Retina (tissue), 1 donor: ENCODE data around the gene CDH2.

Experiments
- DNase-seq: peaks from one replicate; pipeline ENCODE4 v3.0.0-alpha.2; 2016

The CDH2 gene

DNA sequence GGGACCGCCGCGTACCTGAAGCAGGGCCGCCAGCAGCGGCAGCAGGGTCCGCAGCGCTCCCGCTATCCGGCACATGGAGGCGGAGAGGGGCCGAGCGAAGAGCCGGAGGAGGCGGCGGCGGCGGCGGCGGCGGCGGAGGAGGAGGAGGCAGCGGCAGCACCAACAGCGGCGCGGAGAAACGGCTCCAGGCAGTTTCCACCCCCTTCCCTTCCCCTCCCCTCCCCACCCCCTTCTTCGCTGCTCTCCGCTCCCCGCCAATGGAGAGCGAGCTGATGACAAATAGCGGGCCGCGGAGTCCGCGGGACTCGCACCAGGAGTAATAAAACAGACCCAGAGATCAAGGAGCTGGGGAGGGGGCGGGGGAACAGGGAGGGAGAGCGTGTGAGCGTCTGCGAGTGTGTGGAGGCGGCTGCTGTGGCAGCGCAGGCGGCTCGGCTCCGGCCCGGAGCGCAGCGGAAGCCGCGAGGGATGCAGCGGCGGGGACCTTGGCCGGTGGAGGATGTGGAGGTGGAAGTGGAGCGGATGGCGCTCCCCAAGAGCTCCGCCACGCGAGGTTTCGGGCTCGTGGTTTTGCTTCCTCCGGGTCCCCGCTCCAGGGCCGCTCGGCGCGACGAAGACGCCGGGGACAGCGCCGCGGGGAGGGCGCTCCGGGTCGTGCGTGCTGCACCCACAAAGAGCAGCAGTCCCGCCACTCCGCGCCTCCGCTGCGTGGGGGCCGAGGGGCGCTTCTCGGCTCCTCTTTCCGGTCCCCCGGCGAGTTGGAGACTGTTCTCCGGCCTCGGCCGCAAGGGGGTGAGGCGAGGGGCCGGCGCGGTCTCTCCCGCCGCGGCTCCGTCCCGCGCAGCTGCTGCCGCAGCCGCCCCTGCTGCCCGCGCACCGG is at the start of gene CDH2:
Gene CDH2 (minus strand): TSS at position 183 of the 880 bp plus-strand sequence. CDS start 108 bp downstream, at position 75.
- peak; percentile 94 for DNase-seq

DNA sequence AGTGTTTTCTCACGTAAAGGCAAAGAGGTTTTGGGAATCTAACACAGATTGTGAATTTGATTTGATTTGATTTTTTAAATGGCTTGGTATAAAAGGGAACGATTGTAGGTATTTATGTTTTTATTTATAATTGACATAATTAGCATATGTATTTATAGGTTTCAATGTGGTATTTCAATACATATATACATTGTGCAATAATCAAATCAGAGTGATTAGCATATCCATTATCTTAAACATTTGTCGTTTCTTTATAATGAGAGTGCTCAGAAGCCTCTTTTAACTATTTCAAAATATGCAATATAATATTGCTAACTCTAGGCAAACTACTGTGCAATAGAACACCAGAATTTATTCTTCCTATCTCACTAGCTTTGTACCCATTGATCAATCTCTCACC is 35.1 kb upstream of the CDH2 start:
- DNase-seq: no peak

GRCh38 chr18:28208712-28209265 is 31.9 kb upstream of the CDH2 start:
- DNase-seq: no peak

- no peak for DNase-seq
Measured at GRCh38 chr18:28208268-28208667, 31.3 kb upstream of the CDH2 start.

DNA sequence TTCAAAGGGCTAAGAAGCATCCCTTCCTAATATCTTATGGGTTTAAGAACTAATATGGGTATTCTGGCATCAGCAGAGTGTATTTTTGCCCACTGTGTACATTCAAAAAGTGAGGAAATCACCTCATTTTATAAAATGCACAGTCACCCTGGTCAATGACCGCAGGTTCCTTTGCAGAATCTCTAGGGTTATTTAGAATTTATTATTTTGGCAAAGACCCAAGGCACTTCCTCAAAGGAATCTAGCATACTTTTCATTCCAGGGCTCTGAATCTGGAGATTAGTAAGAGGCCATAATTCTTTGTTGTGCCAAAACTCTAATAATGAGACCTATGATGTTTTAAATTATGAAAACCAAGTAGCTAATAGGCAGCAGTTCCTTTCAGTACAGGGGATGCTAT is 27.2 kb upstream of the CDH2 start:
- DNase-seq: no peak

GRCh38 chr18:28201056-28201455 is 24.1 kb upstream of the CDH2 start:
- no peak for DNase-seq

DNA sequence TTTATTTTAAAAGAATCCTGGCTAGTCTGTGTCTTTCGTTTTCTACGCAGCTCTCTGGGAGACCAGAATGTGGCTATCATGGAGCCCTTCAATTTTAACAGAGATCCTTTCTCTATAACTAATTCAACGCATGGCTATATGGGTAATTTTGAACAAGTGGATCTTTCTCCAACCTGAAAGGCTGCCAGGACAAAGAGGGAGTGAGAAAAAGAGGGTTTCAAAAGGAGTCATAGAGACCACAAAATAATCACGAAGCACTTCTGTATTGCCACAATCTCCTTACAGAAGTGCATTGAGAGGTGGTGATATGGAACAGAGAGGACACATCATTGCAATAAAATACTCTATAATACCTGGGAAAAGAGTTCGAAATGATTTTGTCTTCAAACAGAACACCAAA is 21.7 kb upstream of the CDH2 start:
- DNase-seq: no peak

GRCh38 chr18:28193177-28193778 is 16.3 kb upstream of the CDH2 start:
- no peak for DNase-seq

DNA sequence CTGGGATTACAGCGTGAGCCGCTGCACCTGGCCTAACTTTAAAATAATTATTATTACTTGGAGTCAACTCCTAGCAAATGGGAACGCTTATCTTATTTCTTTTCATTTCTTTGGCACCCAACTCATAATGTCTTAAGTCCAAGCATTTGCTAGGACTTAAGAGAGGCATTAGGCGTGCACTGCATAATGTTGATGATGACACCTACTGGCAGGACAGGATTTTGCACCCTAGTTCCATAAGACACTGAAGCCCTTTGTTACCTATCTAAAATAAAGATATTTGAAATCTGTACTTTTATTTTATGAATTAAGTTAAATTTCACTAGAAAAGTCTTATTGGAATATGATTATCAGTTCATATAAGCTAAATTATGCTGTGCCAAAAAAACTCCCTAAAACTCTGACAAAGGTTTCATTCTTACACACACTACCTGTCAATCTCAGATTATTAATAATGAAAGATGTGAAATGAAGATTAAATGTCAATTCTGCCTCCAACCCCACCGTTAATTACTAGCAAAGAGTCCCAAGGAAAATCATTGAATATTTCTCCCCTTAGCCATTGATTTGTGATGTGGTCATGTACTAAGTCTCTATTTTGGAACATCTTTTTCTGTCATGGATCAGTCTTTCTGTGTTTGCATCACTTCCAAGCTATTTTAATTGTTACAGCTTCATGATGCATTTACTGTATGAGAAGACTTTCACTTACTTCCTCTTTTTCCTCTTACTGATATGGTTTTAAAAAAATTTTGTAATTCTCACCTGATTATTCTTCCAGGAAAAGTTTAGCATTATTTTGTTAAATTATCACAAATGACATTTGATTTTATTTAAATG is 12.7 kb upstream of the CDH2 start:
- DNase-seq: no peak

DNA sequence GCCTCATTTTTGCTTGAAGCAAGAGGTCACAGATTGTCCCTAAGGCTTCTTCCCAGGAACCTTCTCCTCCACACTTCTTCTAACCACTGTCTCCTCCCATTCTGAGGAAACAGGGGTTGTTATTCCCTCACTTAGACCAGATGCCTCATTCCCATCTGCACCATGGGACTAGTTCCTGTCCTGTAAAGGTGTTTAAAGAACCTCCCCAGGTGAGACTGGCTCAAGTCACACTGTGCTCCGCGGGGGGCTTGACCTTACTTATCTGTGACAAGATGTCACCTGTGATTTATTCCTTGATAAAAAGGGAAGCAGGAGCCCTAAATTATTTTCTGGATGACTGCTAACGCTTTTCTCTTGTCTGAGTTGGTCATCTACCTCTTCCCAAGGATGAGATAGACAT is 8.2 kb upstream of the CDH2 start:
- DNase-seq: no peak

DNA sequence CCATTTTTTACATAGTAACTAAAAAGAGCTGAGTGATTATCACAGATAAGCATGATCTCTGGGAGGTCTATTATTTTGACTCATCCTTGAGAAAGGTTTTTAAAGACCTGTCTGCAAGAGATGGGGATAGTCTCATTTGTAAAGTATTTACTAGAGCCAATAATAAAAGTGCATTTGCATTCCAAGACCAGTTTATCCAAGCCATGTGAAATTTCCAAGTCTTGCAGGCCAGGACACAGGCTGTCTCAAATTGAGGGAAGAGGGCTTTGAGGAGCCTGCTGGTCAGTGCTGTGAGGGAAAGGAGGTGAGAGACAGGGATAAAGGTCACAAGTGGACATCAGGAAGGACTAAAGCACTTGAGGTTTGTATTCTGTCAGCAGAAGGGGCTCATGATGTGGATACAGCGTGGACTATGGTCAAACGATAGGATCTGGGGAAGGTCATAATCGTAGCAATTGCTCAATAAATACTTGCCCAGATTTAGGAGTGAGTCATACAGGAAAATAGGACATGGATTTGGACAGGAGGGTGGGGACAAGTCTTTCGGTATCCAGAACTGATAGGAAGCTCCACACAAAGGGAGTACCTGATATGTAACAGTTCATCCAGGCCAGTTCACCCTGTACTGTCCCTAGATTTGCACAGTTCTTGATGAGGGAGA is 6.6 kb upstream of the CDH2 start:
- no peak for DNase-seq

GRCh38 chr18:28181616-28182015 is 4.7 kb upstream of the CDH2 start:
- no peak for DNase-seq

GRCh38 chr18:28178720-28179119 is 1.8 kb upstream of the CDH2 start:
- no peak for DNase-seq

- peak; percentile 93 for DNase-seq
Measured at GRCh38 chr18:28177828-28178635, 1.1 kb upstream of the CDH2 start.

DNA sequence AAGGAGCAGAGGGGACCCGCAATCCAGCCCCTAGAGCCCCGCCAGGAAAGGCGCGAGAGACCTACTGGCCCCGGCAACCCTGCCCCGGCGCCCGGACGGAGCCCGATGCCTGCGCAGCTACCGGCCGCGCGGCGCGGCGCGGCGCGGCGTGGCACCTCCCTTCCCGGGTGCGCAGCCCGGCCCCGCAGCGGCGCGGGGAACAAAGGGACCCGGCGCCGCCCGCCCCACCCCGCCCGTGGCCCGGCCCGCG is 307 bp downstream of the CDH2 start:
- no peak for DNase-seq

DNA sequence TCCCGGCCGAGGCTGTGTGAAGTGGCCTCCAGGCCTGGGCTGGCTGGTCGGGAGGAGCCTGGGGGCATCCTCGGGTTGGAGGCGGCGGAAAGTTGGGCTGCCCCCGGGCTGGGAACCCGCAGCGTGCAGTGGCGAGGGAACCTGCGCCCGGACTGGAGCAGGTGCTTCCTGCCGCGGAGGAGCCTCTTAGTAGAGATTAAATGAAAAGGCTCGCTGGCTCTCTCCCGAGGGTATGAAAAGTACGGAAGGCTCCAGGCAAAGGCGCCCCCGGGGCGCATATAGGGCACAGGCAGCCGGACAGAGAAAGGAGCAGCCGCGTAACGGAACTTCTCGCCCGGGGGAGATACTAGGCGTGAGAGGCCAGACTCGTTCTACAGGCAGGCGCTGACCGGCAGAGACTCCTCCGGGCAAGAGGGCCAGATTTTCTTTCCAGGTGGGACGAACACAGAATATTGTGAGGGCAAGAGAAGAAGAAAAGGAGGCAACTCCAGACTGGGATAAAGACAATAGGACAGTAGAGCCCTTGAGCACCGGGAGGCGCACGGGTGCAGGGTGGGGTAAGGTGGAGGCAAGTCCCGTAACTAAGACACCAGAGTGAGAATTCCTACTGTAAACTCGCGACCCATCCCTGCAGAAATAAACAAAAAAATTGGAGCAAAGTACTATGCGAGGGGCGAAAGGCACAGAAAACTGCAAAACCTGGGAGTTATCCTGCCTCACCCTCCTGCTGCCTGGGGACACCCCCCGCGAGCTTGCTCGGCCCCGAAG is 816 bp downstream of the CDH2 start:
- peak; percentile 87 for DNase-seq

DNA sequence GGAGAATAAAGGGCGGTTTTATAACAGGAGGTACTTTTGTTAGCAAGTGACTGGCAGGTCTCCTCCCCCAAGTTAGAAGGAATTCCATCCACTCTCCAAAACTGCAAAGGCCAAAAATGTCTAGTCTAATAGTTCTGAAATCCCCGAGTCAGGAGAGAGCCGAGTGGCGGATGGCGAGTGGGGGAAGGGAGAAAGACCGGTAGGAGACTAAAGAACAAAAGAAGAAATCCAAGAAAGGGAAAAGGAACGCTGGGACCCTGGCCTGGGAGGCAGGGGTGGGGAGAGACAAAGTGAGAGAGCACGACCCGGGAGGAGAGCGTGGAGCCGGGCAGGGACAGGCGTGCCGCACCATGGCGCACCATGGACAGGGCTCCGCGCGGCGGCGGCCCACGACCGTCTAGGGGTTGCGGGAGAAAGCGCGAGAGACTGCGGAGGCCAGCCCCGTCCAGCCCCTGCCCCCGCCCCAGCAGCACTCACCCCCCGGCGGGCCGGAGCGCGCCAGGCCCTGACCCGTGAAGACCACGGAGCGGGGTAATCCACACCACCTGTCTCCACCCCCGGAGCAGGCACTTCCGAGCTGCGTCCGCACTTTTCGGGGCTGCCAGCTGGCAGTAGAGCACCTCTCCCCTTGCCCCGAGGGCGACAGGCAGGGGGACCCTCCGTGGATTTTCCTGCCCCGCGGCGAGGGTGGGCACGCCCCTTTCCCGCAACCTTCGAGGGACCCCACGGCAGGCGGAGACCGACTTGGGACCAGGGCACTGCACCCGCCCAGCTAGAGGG is 1.6 kb downstream of the CDH2 start:
- peak; percentile 84 for DNase-seq

DNA sequence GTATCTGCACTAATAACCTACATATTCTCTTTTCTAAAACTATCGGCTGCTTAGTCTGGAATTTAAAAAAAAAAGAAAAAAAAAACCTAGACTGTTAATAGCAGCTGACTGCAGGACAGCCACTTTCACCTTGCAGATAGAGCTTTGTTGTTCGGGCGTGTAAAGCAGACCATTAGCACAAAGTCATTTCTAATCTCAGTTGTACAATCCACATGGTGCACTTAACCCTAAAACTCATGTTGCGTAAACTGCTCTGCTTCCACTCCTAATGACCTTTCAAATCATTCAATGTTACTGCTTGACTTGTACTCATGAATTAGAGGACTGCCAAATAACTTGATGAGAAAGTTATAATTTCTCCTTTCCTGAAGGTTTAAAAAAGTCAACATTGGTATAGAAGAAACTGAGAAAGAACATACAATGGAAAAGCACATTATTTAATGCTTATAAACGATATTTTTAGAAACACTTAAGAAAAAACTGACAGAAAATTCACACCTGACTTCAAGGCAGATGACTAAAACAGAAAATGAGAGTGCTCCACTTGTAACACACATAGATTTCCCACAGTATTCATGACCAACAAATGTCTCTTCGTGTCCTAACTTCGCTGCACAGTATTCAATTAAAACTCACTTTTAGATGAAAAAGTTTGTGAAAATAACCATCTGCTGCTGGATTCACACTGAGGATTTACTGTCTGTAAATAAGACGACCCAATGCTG is 2.6 kb downstream of the CDH2 start:
- peak; percentile 30 for DNase-seq

- DNase-seq: no peak
Measured at GRCh38 chr18:28171837-28172236, 5.1 kb downstream of the CDH2 start.

DNA sequence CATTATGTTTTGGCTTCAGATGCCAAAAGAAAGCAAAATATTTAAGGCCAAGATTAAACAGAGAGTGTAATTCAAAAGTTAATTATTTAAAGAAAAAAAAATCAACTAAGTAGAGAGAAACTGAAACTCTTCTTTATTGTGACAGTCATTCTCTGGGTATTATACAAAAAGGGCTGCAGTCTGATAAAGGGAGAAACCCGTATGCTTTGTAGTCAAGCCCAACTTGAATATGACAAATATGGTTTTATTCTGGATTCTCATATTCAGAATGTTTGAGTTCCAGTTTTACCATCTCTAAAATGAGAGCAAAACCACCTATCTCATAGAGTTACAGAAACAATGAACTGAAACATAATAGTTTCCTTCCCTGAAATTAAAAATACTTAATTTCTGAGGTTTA is 8.2 kb downstream of the CDH2 start:
- no peak for DNase-seq
